DMS 273 (cell line): ENCODE data around the gene MAPKAPK3.
A peak's percentile ranks its signal among the peaks of the same experiment; 100 is the strongest.
"Not testable (repeated sequence)": the region's sequence is repeated elsewhere in the genome, so short reads cannot be mapped to it uniquely, and the experiment has no call there.

Experiments
- DNase-seq: peaks from one replicate; lab custom pipeline; 2025; ENCODE audit not compliant: unreplicated experiment; lab: John Stamatoyannopoulos, UW

MAPKAPK3 gene

DNA sequence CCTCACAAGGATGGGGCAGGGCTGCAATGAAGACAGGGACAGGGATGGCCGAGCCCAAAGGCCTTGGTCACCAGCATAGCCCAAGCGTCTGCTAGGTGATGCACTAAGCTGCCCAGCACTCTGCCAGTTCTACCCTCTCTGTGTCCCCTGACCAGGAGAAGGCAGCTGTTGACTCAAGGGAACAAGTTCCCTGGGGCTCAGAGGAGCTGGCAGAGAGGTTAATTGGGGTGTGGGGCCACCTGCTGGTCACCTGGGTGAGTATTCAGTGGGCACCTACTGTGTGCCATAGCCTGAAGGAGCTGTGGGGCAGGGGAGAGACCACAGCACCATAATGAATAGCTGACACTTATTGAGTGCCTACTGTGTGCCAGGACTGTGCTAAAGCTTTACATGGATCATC lies 35.8 kb downstream of the MAPKAPK3 start:
- DNase-seq, result peak; percentile 52

- no peak for DNase-seq
Observed at GRCh38 chr3:50653937-50654595, 37.1 kb downstream of the MAPKAPK3 start.

DNA sequence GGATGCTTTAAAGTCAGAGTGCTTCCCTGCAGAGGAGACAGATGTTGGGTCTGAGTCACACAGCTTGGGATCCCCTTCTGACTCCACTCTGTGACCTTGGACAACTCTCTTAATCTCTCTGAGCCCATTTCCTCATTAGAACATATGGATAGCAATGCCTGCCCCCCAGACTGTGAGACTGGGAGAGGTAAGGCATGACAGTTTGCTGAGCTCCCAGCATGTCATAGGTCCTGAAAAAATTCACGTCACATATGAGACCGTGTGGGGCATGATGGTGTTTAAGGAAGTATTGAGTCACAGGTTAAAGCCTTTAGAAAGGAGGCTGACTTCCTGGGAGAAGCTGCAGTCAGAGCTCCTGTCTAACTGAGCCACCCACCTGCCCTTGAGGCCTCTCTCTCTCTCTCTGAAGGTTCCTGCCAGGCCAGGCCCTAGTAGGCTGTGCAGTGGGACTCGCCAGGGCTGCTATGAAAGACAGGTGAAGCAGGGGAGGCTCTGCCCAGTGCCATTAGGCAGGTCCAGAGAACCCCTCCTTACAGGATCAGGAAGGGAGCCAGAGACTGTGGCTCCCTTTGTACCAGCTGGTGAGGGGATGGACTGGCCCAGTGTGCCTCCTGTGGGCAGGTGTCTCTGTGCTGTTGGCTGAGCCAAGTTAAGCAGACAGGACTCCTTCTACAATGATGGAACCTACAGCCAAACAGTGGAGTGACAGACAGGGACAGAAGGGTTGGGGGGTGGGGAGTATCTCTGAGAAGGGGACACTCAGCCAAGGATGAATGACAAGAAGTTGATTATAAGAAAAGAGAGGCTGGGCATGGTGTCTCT lies 38.3 kb downstream of the MAPKAPK3 start:
- DNase-seq, result peak; percentile 62

GRCh38 chr3:50656417-50657195 lies 39.7 kb downstream of the MAPKAPK3 start:
- no peak for DNase-seq

DNA sequence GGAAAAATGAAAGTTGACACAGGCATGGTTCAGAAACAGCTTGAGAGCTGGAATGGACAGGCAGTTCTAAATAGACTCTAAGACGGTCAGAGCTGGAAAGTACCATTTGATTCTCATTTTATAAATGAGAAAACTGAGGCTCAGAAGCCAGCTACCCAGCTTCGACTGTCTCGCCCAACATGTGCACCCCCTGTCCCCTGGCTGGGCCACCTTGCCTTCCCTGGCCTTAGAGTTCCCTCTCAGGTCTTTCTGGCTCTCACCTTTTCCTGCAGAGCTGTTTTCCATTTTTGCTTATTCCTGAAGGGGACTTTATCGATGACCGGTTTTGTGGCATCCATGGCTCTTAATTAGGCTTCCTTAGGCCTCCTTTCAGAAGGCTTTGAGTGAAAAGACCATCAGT lies 40.5 kb downstream of the MAPKAPK3 start:
- DNase-seq, result no peak

GRCh38 chr3:50657816-50658215 lies 40.9 kb downstream of the MAPKAPK3 start:
- DNase-seq, result no peak

DNA sequence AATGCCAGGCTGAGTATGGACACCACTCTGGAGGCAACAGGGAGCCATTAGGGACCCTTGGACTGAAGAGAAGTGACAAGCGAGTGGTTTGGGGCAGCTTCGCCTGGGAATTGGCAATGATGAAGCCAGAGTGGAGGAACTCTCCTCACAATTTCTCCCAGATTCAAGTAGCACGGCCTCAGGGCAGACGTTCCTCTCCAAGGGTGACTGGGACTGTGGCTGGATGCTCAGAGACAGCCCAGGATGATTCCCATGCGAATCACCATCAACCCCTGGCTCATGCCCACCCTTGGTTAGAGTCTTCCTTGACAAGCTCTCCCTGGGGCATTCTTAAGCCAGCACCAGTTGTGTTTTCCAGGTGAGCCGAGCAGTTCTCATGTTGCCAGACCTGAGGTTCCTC lies 41.5 kb downstream of the MAPKAPK3 start:
- no peak for DNase-seq

DNA sequence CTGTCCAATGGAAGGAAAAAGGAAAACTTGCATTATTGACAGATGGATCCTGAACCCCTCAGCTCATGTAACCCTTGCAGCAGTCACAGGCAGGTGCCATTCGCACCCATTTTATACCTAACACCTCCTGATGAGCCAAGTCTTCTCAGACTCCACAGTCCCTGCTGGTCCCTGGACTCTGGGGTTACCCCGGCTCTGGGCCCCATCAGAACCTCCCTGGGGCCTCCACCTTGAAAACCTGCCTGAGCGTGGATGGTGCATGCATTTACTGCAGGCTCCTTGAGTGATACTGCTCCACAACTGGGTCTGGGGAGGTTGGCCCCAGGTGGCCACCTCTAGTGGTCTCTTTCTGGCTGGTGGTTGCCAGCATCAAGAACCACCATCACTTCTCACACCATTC lies 41.9 kb downstream of the MAPKAPK3 start:
- DNase-seq, result no peak

- DNase-seq, result no peak
Observed at GRCh38 chr3:50660386-50660785, 43.4 kb downstream of the MAPKAPK3 start.

- DNase-seq, result no peak
Observed at GRCh38 chr3:50661321-50661837, 44.4 kb downstream of the MAPKAPK3 start.

DNA sequence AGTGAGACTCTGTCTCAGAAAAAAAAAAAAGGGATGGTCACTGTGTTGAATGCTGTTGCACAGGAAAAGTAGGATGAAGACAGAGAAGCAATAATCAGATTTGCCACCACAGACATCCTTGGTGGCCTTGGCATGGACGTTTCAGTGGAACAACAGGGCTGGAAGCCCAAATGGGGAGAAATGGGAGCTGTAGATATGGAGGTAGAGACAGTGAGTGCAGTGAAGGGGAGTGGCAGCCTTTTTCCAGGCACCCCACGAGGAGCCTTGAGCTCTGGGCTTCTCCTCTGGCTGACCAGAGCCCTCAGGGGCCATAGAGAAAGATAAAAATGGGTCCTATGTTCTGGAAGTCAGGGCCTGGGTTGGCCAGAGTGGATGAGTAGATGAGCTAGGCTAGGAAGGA lies 45.5 kb downstream of the MAPKAPK3 start:
- DNase-seq, result no peak

DNA sequence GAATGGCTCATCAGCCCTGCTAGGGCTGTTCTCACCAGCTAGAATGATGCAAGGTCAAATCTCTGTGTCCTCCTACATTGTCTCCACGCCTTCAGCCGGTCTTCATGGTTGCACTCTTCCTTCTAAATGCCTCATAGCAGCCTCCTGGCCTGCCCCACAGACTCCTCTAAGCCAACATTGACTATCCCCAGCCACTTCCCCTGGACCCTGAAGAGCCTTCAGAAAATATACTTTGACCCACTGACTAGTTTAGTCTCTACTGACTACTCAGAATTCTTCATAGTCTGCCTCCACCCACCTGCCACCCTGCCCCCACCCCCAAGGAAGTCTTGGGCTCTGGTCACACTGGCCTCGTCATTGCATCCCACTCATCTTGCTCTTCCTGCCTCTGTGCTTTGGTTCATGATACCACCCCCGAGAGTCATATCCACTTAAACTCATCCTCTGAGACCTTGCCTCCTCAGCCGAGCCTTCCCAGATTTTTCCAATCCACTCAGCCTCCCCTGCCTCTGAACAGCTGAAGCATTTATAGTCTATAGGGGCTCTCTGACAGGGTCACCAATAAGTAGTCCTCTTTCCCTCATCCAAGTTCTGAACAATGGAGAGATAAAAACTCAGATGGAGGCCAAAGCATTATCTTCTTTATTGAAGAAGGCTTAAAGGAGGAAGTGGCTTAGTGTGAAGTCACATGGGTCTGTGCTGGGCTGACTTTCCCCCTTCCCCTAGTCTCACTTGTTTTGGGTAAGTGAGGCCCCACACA lies 48.3 kb downstream of the MAPKAPK3 start:
- no peak for DNase-seq

DNA sequence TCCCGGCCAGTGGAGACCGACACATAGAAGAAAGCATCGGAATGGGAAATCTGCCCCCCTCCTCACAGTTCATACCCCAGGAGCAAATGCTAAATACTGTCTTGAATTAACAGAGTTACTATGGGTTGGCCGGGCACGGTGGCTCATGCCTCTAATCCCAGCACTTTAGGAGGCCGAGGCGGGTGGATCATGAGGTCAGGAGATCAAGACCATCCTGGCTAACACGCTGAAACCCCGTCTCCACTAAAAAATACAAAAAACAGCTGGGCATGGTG lies 48.8 kb downstream of the MAPKAPK3 start:
- not testable (repeated sequence) for DNase-seq

DNA sequence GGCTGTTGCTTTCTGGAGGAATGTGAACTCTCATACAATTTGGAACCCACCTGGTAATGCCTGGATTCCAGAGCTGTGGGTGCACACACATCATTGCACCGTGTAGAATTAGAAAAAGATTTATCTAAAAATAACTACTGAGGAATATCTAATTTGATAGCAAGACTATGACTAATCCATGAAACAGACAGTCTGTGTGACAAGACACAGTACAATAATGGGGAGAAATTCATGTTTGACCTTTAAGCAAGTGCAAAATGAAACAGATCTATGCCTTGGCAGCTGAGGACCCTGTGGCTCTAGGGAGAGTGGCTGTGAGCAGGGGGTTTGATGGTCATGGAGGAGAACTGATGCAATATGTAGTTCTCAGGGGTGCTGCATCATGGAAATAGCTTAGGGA lies 49.9 kb downstream of the MAPKAPK3 start:
- DNase-seq, result no peak

DNA sequence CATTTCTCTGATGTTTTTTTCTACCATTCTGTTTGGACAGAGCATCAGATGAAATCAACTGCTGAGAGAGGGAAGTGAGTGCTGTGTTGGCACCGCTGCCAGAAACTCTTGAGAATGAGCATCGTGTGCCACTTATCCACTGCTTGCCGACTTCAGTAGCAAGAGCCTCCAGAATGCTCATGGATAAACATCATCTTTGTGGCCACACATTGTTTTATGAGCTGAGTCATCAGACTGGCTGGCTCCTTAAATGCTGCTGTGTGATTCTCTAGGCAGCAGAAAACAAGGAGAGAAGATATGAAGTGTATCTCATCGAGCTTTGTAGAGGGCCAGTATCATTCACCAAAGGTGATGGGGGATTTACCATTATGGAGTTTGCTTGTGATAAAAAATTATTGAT lies 54.4 kb downstream of the MAPKAPK3 start:
- peak; percentile 38 for DNase-seq

DNA sequence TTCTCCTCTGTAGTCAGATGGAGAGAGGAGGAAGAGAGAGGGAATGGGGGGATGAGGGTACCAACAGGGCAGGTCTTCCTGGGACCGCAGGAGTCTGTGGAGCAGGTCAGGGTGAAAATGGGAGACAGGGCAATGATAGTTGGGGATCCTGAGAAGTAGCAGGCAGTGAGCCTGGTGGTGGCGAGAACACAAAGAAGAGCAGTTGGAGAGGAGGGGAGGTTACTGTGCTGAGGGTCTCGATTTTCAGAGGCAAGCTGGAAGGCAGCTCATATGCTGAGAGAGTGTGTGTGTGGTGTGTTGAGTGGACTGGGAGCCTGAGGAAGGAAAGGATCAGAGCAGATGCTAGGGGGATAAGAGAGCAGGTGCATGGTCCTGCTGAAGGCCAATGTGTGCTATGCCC lies 55.7 kb downstream of the MAPKAPK3 start:
- no peak for DNase-seq

- DNase-seq, result no peak
Observed at GRCh38 chr3:50673931-50674330, 57.0 kb downstream of the MAPKAPK3 start.

GRCh38 chr3:50674349-50675178 lies 57.6 kb downstream of the MAPKAPK3 start, which contains the start of gene DOCK3:
TSS of gene DOCK3 (plus strand) at chr3:50674927. CDS start at chr3:50675264, 337 bp downstream.
- peak; percentile 88 for DNase-seq

GRCh38 chr3:50675179-50676030 lies 58.5 kb downstream of the MAPKAPK3 start:
- peak; percentile 76 for DNase-seq
